HG03520 (cell line): ENCODE measurements around the gene GAB2.
"Not testable (repeated sequence)": the region's sequence is repeated elsewhere in the genome, so short reads cannot be mapped to it uniquely, and the experiment has no call there.

Source experiments
- ATAC-seq: cut with Tn5 transposase; IDR thresholded peaks from one replicate; pipeline ENCODE4 v1.9.1; 2021; ENCODE audit warnings: mild to moderate bottlenecking, moderate library complexity; ENCODE audit not compliant: unreplicated experiment

GAB2 gene

GRCh38 chr11:78371221-78371891 lies 46.3 kb downstream of the GAB2 start:
- ATAC-seq = no peak

- no peak for ATAC-seq
Observed at GRCh38 chr11:78370406-78371172, 47.0 kb downstream of the GAB2 start.

GRCh38 chr11:78365381-78365792 lies 52.2 kb downstream of the GAB2 start:
- ATAC-seq = no peak

- no peak for ATAC-seq
Observed at GRCh38 chr11:78364128-78364751, 53.4 kb downstream of the GAB2 start.

GRCh38 chr11:78363024-78363619 lies 54.5 kb downstream of the GAB2 start:
- no peak for ATAC-seq

- no peak for ATAC-seq
Observed at GRCh38 chr11:78361228-78361627, 56.4 kb downstream of the GAB2 start.

GRCh38 chr11:78359921-78360320 lies 57.7 kb downstream of the GAB2 start:
- no peak for ATAC-seq

- not testable (repeated sequence) for ATAC-seq
Observed at GRCh38 chr11:78357924-78358323, 59.7 kb downstream of the GAB2 start.

GRCh38 chr11:78357425-78357824 lies 60.2 kb downstream of the GAB2 start:
- not testable (repeated sequence) for ATAC-seq

- not testable (repeated sequence) for ATAC-seq
Observed at GRCh38 chr11:78355742-78356141, 61.9 kb downstream of the GAB2 start.

- no peak for ATAC-seq
Observed at GRCh38 chr11:78355309-78355705, 62.3 kb downstream of the GAB2 start.

GRCh38 chr11:78354408-78355308 lies 63.0 kb downstream of the GAB2 start:
- ATAC-seq = no peak

GRCh38 chr11:78351979-78352841 lies 65.4 kb downstream of the GAB2 start:
- ATAC-seq = no peak

- ATAC-seq = no peak
Observed at GRCh38 chr11:78351193-78351592, 66.4 kb downstream of the GAB2 start.

- ATAC-seq = no peak
Observed at GRCh38 chr11:78350646-78351165, 66.9 kb downstream of the GAB2 start.

- no peak for ATAC-seq
Observed at GRCh38 chr11:78350091-78350645, 67.5 kb downstream of the GAB2 start.

- ATAC-seq = no peak
Observed at GRCh38 chr11:78349624-78350023, 68.0 kb downstream of the GAB2 start.

- ATAC-seq = no peak
Observed at GRCh38 chr11:78349114-78349513, 68.5 kb downstream of the GAB2 start.

- ATAC-seq = no peak
Observed at GRCh38 chr11:78347956-78348355, 69.7 kb downstream of the GAB2 start.
